Measurements from ENCODE around the gene ZDHHC24. TPM values are rescaled to one million over a fixed set of nuclear protein-coding genes. Genes with fewer than 3 reads are reported as not detected.
"Not testable (repeated sequence)": the region's sequence is repeated elsewhere in the genome, so short reads cannot be mapped to it uniquely, and the experiment has no call there.

Gene ZDHHC24
- total RNA-seq, 4 donors from 2014 or later, result 0.29 to 11.9 (median 8.9) TPM

DNA sequence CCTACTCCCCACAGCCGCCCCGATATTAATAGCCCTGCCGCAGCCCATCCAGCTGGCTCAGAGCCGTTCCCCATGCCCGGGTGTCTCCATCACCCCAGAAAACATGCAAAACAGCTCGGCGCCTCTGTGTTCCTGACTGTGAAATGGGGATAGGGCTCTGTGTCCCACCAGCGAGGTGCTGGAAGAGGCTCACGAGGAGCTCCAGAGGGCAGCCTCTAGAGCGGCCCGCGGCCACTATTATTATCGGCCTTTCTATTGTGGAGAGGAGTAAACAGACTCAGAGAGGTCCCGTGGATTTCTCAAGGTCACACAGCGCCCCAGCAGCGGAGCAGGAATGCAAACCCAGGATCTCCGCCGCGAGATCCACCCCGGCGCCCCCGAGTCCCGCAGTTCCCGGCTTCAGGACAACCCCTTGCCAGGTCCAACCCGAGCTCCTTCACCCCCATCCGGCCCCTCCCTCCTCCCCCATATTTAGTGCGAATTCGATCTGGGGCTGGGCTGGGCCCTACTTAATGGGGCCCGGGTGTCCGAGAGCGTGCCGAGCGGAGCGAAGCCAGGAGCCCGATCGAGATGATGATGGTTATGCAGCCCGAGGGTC, 619 bp upstream of the ZDHHC24 start, which contains the start of gene ACTN3:
Gene ACTN3, plus strand, starts transcription at position 536 of the 598 bp plus-strand sequence. Its CDS starts 35 bp downstream, at position 571.
- H3K36me3 ChIP-seq, result no peaks in the 10 kb centered on the region
- TF ChIP-seq POLR2A (IDR thresholded peaks at IDR 0.05), result no peak
- TF ChIP-seq, protein P1, sequence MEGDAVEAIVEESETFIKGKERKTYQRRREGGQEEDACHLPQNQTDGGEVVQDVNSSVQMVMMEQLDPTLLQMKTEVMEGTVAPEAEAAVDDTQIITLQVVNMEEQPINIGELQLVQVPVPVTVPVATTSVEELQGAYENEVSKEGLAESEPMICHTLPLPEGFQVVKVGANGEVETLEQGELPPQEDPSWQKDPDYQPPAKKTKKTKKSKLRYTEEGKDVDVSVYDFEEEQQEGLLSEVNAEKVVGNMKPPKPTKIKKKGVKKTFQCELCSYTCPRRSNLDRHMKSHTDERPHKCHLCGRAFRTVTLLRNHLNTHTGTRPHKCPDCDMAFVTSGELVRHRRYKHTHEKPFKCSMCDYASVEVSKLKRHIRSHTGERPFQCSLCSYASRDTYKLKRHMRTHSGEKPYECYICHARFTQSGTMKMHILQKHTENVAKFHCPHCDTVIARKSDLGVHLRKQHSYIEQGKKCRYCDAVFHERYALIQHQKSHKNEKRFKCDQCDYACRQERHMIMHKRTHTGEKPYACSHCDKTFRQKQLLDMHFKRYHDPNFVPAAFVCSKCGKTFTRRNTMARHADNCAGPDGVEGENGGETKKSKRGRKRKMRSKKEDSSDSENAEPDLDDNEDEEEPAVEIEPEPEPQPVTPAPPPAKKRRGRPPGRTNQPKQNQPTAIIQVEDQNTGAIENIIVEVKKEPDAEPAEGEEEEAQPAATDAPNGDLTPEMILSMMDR (IDR thresholded peaks at IDR 0.05), result no peak
- H3K27ac ChIP-seq, result peak within 1 kb of the TSS; percentile 67 to 72
- peaks cover 0 to 6% of the 10 kb centered on the region in 2 donors for H3K4me1 ChIP-seq
- no peaks in the 10 kb centered on the region for H3K27me3 ChIP-seq
- H3K9me3 ChIP-seq, result no peaks in the 10 kb centered on the region
- H3K4me3 ChIP-seq, result peak within 1 kb of the TSS; percentile 56 to 74
- peak; percentile 60 to 64 for DNase-seq
- intact Hi-C loops (cut with DNase I; ENCODE audit: low total_unique reads), result no loop called here

DNA sequence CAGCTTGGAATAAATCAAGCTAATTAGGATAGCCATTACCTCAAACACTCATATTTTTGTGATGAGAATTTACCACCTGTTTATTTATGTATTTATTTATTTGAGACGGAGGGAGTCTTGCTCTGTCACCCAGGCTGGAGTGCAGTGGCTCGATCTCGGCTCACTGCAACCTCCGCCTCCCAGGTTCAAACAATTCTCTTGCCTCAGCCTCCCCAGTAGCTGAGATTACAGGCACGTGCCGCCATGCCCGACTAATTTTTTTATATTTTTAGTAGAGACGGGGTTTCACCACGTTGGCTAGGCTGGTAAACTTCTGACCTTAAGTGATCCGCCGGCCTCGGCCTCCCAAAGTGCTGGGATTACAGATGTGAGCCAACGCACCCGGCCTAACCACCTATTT, 896 bp downstream of the ZDHHC24 start:
- H3K9me3 ChIP-seq; DNase-seq; intact Hi-C loops (cut with DNase I; ENCODE audit: low total_unique reads); H3K4me1 ChIP-seq; H3K27ac ChIP-seq; H3K36me3 ChIP-seq; H3K27me3 ChIP-seq: not testable (repeated sequence)
- H3K4me3 ChIP-seq, result peak overlapping the region in 1 of 2 donors; percentile 56

DNA sequence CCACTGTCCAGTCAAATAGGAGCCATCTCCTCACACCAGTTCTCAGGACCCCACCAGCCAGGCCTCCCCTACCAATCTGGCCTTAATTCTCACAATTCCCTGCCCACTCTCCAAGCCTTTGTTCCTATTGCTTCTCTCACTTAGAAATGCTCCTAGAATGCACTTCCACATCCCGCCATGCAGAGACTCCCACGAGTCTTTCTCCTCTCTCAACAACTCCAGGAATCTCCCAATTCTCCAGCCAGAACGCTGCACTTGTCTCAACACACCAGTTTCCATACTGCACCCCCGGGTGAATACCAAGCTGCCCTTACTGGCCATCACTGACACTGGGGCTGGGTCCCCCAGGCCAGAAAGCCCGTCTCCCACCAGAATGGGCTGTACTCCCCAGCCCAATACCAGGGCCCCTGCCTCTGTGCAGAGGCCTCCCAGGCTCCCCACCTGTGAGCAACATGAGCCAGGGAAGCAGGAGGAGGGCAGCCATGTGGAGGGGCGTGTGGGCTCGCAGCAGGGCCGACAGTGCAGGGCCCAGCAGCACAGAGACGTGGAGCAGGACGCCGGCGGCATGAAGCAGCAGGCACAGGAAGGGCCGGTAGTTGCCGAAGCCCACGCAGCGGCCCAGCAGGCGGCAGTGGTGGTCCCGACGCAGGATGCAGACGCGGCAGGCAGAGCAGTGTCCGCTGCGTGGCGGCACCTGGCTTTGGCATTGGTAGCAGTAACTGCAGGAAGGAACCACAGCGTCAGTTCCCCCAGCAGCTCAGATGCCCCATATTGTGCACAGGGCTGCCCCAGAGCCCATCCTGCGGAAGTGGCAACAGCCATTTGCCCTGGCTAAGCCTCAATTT, 2.4 kb downstream of the ZDHHC24 start:
- Histone ChIP-seq H3K27me3 (no peaks in the 10 kb centered on the region), H3K36me3 (no peaks in the 10 kb centered on the region), H3K4me3 (no peak overlapping the region), H3K9me3 (no peaks in the 10 kb centered on the region), H3K27ac (peak overlapping the region in 1 of 2 donors; percentile 37), H3K4me1 (peaks cover 0 to 6% of the 10 kb centered on the region in 2 donors)
- intact Hi-C loops (cut with DNase I; ENCODE audit: low total_unique reads), result no loop called here
- peak; percentile 48 to 61 for DNase-seq
- TF ChIP-seq POLR2A (IDR thresholded peaks at IDR 0.05), result no peak
- TF ChIP-seq, protein P1 (IDR thresholded peaks at IDR 0.05), result peak; percentile 34 to 63 (median 55)

DNA sequence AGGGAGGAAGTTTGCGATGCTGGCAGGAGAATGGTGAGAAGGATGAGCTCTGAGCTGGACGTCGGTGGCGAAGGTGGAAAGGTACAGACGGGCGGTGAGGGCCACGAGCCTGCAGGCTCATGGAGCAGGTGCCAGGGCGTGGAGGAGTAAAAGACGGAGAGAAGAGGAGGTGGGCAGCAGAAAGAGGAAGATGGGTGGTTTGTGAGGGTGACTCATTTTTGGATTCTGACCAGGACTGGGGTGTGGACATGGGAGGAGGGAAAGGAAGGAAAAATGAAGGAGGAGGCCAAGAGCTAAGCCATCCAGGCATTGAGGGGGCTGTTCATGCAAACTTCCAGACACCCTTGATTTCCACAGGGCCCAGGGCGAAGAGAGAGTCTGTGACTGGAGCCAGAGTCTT, 3.5 kb downstream of the ZDHHC24 start:
- H3K9me3 ChIP-seq, result no peaks in the 10 kb centered on the region
- peak overlapping the region in 1 of 2 donors; percentile 7 for H3K27ac ChIP-seq
- H3K27me3 ChIP-seq, result no peaks in the 10 kb centered on the region
- no peak overlapping the region for H3K4me3 ChIP-seq
- TF ChIP-seq, protein P1 (IDR thresholded peaks at IDR 0.05), result no peak
- TF ChIP-seq POLR2A (IDR thresholded peaks at IDR 0.05), result no peak
- H3K4me1 ChIP-seq, result peaks cover 0 to 6% of the 10 kb centered on the region in 2 donors
- DNase-seq, result no peak
- H3K36me3 ChIP-seq, result no peaks in the 10 kb centered on the region
- intact Hi-C loops (cut with DNase I; ENCODE audit: low total_unique reads), result no loop called here

DNA sequence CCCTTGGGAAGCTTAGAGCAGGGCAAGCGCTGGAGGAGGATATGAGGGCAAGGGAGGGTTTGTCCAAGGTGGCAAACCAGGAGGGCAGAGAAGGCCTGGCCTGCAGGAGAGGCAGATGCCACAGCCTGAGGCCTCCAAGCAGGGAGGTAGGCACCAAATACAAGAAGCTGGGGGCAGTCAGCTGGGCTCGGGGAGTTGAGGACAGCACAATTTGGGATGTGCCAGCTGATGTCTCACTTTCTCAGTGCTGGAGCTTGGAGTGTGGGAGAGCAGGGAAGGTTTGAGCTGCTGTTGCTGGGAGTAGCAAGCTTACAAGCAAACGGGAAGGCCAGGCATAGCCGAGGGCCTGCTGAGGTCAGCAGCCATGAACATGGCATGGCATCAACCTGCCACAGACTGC, 4.0 kb downstream of the ZDHHC24 start:
- Histone ChIP-seq H3K36me3 (no peaks in the 10 kb centered on the region), H3K9me3 (no peaks in the 10 kb centered on the region), H3K4me1 (peaks cover 0 to 6% of the 10 kb centered on the region in 2 donors), H3K4me3 (no peak overlapping the region), H3K27ac (no peak overlapping the region), H3K27me3 (no peaks in the 10 kb centered on the region)
- intact Hi-C loops (cut with DNase I; ENCODE audit: low total_unique reads), result no loop called here
- TF ChIP-seq, protein P1 (IDR thresholded peaks at IDR 0.05), result no peak
- no peak for TF ChIP-seq POLR2A (IDR thresholded peaks at IDR 0.05)
- no peak for DNase-seq

DNA sequence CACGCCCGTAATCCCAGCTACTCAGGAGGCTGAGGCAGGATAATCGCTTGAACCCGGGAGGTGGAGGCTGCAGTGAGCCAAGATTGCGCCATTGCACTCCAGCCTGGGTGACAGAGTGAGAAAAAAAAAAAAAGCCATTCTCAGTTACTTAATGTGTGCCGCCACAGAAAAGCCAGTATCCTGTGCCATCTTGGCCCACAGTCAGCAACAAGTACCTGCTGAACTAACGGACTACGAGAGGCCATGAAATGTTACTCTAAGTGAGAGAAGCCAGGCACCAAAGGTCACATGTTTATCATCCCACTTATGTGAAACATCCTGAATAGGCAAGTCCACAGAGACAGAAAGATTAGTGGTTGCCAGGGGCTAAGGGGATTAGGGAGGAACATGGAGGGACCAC, 5.2 kb downstream of the ZDHHC24 start:
- H3K36me3 ChIP-seq; intact Hi-C loops (cut with DNase I; ENCODE audit: low total_unique reads); H3K27ac ChIP-seq: not testable (repeated sequence)

More for the DNA sequence above, 5.2 kb downstream of the ZDHHC24 start:
- DNase-seq, H3K9me3 ChIP-seq, H3K4me3 ChIP-seq, H3K4me1 ChIP-seq, H3K27me3 ChIP-seq: not testable (repeated sequence)

Data from uterus (tissue), 4 donors.